AG08396 (cell line): ENCODE data around the gene SUZ12.
"Not testable (repeated sequence)": the region's sequence is repeated elsewhere in the genome, so short reads cannot be mapped to it uniquely, and the experiment has no call there.

Source experiments
- DNase-seq: peaks from one replicate; pipeline ENCODE4 v3.0.0; 2012; ENCODE audit warnings: low spot score, mixed read lengths

The SUZ12 gene

DNA sequence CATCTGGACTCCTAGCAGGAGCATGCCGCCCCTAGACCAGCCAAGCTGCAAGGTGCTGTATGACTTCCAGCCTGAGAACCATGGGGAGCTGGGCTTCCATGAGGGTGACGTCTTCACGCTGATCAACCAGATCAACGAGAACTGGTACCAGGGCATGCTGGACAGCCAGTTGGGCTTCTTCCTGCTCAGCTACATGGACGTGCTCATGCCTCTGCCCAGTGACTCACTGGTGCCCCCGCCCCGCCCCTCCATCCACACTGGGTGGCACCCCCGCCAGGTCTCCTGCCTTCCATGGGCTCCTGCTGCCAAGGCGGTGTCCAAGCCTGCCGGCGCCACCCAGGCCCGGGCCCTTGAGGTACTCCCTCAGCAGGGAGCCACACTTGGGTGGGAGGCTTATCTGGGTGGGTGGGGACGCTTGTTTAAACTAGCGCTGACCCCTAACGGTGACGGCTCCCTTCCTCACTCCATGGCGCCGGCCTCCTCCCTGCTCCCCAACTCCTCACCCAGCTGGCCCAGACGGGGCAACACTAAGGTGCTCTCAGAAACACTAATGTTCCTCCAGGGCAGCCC is 104.6 kb downstream of the SUZ12 start:
- not testable (repeated sequence) for DNase-seq

GRCh38 chr17:32042266-32042665 is 105.5 kb downstream of the SUZ12 start:
- not testable (repeated sequence) for DNase-seq

DNA sequence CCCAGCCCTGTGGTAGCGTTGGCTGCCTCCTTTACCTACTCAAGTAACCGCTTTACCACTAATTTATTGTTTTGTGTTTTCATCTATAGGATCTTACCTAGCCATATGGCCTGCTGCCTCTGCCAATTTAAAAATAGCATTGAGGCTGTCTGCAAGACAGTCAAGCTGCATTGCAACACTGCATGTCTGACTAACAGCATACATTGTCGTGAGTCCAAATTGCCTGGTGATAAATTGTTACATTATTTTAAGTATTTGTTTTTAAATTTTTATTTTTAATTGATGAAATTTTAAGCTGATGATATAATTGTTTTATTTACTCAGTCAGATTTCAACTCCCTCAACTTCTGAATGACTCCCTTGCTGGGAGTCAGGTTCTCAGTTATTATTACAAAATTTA is 108.8 kb downstream of the SUZ12 start:
- DNase-seq = not testable (repeated sequence)

- DNase-seq = not testable (repeated sequence)
These were observed 110.9 kb downstream of the SUZ12 start for GRCh38 chr17:32047663-32048062.
